Measurements from ENCODE around the gene ERICH6. TPM values are rescaled to one million over a fixed set of nuclear protein-coding genes. Genes with fewer than 3 reads are reported as not detected.

The ERICH6 gene
- total RNA-seq, 1 donor from 2014 or later: not detected

DNA sequence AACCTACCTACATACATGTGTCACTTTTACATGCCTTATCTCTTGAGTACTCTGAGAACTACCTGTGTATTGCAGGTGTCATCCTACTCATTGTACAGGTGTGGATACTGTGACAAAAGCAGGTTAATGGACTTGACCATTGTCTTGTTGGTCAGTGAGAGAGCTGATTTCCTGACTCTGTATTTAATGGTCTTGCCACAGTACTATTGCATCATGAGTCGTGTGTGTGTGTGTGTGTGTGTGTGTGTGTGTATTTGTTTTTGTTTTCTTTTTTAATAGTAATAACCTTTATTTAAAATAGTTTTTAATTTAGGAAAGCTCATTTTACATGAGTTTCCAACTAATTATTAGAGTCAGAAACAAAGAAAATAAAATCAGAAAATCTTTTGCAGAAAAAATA is 92.9 kb downstream of the ERICH6 start:
- no peak for TF ChIP-seq CTCF (IDR thresholded peaks at IDR 0.05)
- H3K27me3 ChIP-seq: no peaks in the 10 kb centered on the region
- peaks cover 0 to 6% of the 10 kb centered on the region in 2 donors for H3K4me1 ChIP-seq
- H3K36me3 ChIP-seq: peaks cover 3 to 10% of the 10 kb centered on the region in 2 donors
- no peaks in the 10 kb centered on the region for H3K9me3 ChIP-seq
- no peak overlapping the region for H3K27ac ChIP-seq
- no peak for DNase-seq (ENCODE audit: low spot score in 2 of 2)
- intact Hi-C loops (cut with DNase I): no loop called here
- no peak overlapping the region for H3K4me3 ChIP-seq

DNA sequence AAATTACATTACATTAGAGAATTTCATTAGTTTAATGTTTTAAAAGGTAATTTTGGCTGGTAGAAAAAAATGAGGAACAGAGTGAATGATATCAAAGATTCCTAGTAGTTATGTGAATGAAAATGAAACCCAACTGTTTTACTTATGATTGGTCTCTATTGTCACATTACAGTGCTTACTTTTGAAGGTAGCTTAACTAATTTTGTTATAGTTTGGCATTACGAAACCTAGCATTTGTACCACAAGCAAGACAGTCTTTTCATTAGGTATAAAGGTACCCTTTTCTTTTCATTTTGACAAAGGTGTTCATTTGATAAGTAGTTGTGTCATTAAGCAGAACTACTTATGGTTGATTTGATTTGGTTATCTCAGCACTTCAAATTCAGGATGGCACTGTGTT is 93.7 kb downstream of the ERICH6 start:
- peaks cover 3 to 10% of the 10 kb centered on the region in 2 donors for H3K36me3 ChIP-seq
- TF ChIP-seq CTCF (IDR thresholded peaks at IDR 0.05): no peak
- H3K27me3 ChIP-seq: no peaks in the 10 kb centered on the region
- intact Hi-C loops (cut with DNase I): no loop called here
- H3K4me3 ChIP-seq: no peak overlapping the region
- no peak overlapping the region for H3K27ac ChIP-seq
- peaks cover 0 to 13% of the 10 kb centered on the region in 2 donors for H3K4me1 ChIP-seq
- DNase-seq (ENCODE audit: low spot score in 2 of 2): no peak
- H3K9me3 ChIP-seq: no peaks in the 10 kb centered on the region

Other genes with a start within 250 kb of the ERICH6 start
- 237 TPM for gene SERP1, start 157.4 kb downstream of the ERICH6 start, total RNA-seq
- 83.2 TPM for gene EIF2A, start 157.1 kb downstream of the ERICH6 start, total RNA-seq
- gene SELENOT, start 100.6 kb downstream of the ERICH6 start, total RNA-seq: 112 TPM
- gene SIAH2, start 59.2 kb upstream of the ERICH6 start, total RNA-seq: 50.9 TPM
- gene MINDY4B, start 201.5 kb upstream of the ERICH6 start, total RNA-seq: not detected